BE2C (cell line): ENCODE data around the gene FAM111A.

Experiments used
- DNase-seq: peaks from one replicate; pipeline ENCODE4 v3.0.0-alpha.2; 2020
- H3K27me3 ChIP-seq: fragments of 250-450 bp; sonication (Bioruptor Pico); 2 replicates; pipeline ENCODE4 v1.5.1; 2020; ENCODE audit warnings: mild to moderate bottlenecking
- H3K36me3 ChIP-seq: fragments of 250-450 bp; sonication (Bioruptor Pico); 2 replicates; pipeline ENCODE4 v1.5.1; 2020; ENCODE audit warnings: mild to moderate bottlenecking
- H3K4me1 ChIP-seq: fragments of 250-450 bp; sonication (Bioruptor Pico); 2 replicates; pipeline ENCODE4 v1.5.1; 2020
- H3K4me3 ChIP-seq: 2 replicates; pipeline ENCODE4 v1.5.1; 2011; ENCODE audit warnings: low read depth, low read length
- H3K9me3 ChIP-seq: fragments of 250-450 bp; sonication (Bioruptor Pico); 2 replicates; pipeline ENCODE4 v1.5.1; 2020
- TF ChIP-seq, protein P1 (sequence below): IDR thresholded peaks from 2 replicates; pipeline ENCODE4 v1.5.1; 2012; ENCODE audit warnings: mild to moderate bottlenecking, low read depth, low read length

The FAM111A gene

DNA sequence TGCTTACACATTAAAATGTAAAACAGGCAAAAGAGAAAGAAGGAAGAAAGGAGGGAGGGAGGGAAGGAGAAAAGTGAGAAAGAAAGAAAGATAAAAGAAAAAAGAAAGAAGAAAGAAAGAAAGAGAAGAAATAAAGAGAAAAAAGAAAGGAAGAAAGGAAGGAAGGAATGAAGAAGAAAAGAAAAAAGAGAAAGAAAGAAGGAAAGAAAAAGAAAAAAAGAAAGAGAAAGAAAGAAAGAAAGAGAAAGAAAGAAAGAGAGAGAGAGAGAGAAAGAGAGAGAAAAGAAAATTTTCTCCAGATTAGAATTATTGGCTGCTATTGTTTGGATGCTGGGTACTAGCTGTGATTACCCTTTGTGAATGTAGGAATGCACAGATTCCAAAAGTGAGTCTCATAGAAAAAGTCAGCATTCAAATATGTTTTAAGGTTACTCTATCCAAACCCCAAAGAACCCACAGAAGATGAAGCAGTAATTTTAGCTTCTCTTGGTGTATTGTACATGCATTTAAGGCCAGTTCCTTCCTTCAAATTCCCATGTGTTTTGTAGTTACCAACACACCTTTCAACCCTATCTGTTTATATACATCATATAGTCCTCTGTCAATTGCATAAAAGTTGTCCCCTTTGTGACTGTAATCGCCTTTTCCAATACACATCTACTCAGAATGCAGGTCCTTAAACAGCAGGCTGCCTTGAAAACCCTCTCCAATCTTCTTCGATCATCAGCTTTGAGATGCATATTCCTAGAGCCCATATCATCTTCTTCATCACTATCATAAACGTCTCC, 789 bp upstream of the FAM111A start:
- TF ChIP-seq, protein P1, sequence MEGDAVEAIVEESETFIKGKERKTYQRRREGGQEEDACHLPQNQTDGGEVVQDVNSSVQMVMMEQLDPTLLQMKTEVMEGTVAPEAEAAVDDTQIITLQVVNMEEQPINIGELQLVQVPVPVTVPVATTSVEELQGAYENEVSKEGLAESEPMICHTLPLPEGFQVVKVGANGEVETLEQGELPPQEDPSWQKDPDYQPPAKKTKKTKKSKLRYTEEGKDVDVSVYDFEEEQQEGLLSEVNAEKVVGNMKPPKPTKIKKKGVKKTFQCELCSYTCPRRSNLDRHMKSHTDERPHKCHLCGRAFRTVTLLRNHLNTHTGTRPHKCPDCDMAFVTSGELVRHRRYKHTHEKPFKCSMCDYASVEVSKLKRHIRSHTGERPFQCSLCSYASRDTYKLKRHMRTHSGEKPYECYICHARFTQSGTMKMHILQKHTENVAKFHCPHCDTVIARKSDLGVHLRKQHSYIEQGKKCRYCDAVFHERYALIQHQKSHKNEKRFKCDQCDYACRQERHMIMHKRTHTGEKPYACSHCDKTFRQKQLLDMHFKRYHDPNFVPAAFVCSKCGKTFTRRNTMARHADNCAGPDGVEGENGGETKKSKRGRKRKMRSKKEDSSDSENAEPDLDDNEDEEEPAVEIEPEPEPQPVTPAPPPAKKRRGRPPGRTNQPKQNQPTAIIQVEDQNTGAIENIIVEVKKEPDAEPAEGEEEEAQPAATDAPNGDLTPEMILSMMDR, result no peak
- peaks cover 7% of the 10 kb centered on the region; the same call in 1 of the 2 replicates for H3K27me3 ChIP-seq
- no peaks in the 10 kb centered on the region for H3K4me1 ChIP-seq
- peak overlapping the region; percentile 71 for H3K4me3 ChIP-seq
- no peaks in the 10 kb centered on the region for H3K9me3 ChIP-seq
- no peaks in the 10 kb centered on the region for H3K36me3 ChIP-seq
- DNase-seq, result no peak

DNA sequence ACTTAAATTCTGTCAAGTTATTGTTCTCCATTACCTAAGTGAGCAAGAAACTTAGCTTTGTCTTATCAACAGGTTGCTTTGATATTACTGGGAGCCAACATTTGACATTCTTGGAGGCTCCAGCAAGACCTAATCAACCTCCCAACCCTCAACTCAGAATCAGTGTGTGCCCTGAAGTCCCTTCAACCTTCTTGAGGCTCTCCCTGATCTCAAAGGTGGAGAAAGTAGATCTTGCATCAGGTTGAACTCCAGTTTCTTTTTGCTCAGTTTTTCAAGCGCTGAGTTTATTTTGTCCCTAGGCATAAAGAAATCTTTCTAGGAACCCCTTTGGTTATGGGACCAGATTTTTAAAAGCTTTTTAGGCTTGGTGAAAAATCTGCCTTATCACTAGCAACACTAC, 1.4 kb downstream of the FAM111A start:
- Histone ChIP-seq H3K4me1 (no peaks in the 10 kb centered on the region), H3K27me3 (peaks cover 7% of the 10 kb centered on the region; the same call in 1 of the 2 replicates), H3K9me3 (no peaks in the 10 kb centered on the region), H3K36me3 (no peaks in the 10 kb centered on the region), H3K4me3 (peak overlapping the region; percentile 28; the same call in 1 of the 2 replicates)
- TF ChIP-seq, protein P1, result no peak
- DNase-seq, result no peak

GRCh38 chr11:59144579-59145345, 2.1 kb downstream of the FAM111A start:
- Histone ChIP-seq H3K4me3 (peak overlapping the region; percentile 28), H3K9me3 (no peaks in the 10 kb centered on the region), H3K36me3 (no peaks in the 10 kb centered on the region), H3K4me1 (no peaks in the 10 kb centered on the region), H3K27me3 (peaks cover 7% of the 10 kb centered on the region; the same call in 1 of the 2 replicates)
- TF ChIP-seq, protein P1, result no peak
- no peak for DNase-seq

GRCh38 chr11:59145534-59145933, 2.9 kb downstream of the FAM111A start:
- Histone ChIP-seq H3K4me3 (no peak overlapping the region), H3K36me3 (no peaks in the 10 kb centered on the region), H3K4me1 (no peaks in the 10 kb centered on the region), H3K27me3 (peaks cover 7% of the 10 kb centered on the region; the same call in 1 of the 2 replicates), H3K9me3 (no peaks in the 10 kb centered on the region)
- TF ChIP-seq, protein P1, result no peak
- DNase-seq, result no peak

DNA sequence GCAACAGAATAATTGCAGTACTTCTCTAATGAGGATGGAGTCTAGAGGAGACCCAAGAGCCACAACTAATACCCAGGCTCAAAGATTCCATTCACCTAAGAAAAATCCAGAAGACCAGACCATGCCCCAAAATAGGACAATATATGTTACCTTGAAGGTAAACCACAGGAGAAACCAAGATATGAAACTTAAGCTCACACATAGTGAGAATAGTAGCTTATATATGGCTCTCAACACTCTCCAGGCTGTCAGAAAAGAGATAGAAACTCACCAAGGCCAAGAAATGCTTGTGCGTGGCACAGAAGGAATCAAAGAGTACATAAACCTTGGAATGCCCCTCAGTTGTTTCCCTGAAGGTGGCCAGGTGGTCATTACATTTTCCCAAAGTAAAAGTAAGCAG, 9.1 kb downstream of the FAM111A start:
- Histone ChIP-seq H3K36me3 (no peaks in the 10 kb centered on the region), H3K4me1 (no peaks in the 10 kb centered on the region), H3K9me3 (no peaks in the 10 kb centered on the region), H3K27me3 (no peaks in the 10 kb centered on the region), H3K4me3 (no peak overlapping the region)
- no peak for DNase-seq
- TF ChIP-seq, protein P1, result no peak
